T-helper 1 cell treated with Interleukin-12 subunit alpha and Interleukin-12 subunit beta and Interleukin-4 antibody, amounts not matched to agents 30 μg/mL and 1 μg/mL, for 36 hours (primary cell): ENCODE data around the gene PTPRS.

ENCODE experiments used
- H3K27ac Mint-ChIP-seq: one replicate; pipeline ENCODE4 v1.8.0; 2021; ENCODE audit warnings: mild to moderate bottlenecking, mixed read lengths
- H3K27me3 Mint-ChIP-seq: one replicate; pipeline ENCODE4 v1.8.0; 2021; ENCODE audit warnings: low read depth, mixed read lengths
- H3K36me3 Mint-ChIP-seq: one replicate; pipeline ENCODE4 v1.8.0; 2021; ENCODE audit warnings: low read depth, mixed read lengths
- H3K4me1 Mint-ChIP-seq: one replicate; pipeline ENCODE4 v1.8.0; 2021; ENCODE audit warnings: low read depth, mixed read lengths
- H3K4me3 Mint-ChIP-seq: one replicate; pipeline ENCODE4 v1.8.0; 2021; ENCODE audit warnings: mild to moderate bottlenecking, moderate library complexity, mixed read lengths
- H3K9me3 Mint-ChIP-seq: one replicate; pipeline ENCODE4 v1.8.0; 2021; ENCODE audit warnings: mixed read lengths

Gene PTPRS

DNA sequence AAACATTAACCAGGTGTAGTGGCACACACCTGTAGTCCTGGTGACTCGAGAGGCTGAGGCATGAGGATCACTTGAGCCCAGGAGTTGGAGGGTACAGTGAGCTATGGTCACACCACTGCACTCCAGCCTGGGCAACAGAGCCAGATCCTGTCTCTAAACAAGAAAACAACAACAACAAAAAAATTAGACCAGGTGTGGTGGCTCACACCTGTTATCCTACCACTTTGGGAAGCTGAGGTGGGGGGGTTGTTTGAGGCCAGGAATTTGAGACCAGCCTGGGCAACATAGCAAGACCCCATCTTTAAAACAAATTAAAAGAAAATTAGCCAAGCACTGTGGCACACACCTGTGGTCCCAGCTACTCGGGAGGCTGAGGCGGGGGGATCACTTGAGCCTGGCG is 20.8 kb upstream of the PTPRS start:
- H3K36me3 Mint-ChIP-seq, result no peaks in the 10 kb centered on the region
- H3K27me3 Mint-ChIP-seq, result no peaks in the 10 kb centered on the region

GRCh38 chr19:5360003-5360780 is 19.6 kb upstream of the PTPRS start:
- no peaks in the 10 kb centered on the region for H3K27me3 Mint-ChIP-seq
- no peak overlapping the region for H3K4me3 Mint-ChIP-seq
- no peaks in the 10 kb centered on the region for H3K36me3 Mint-ChIP-seq
- no peaks in the 10 kb centered on the region for H3K9me3 Mint-ChIP-seq
- H3K27ac Mint-ChIP-seq, result no peak overlapping the region
- no peaks in the 10 kb centered on the region for H3K4me1 Mint-ChIP-seq

More for the DNA sequence above, 20.8 kb upstream of the PTPRS start:
- Mint-ChIP-seq H3K4me3 (no peak overlapping the region), H3K27ac (no peak overlapping the region), H3K9me3 (no peaks in the 10 kb centered on the region), H3K4me1 (no peaks in the 10 kb centered on the region)

DNA sequence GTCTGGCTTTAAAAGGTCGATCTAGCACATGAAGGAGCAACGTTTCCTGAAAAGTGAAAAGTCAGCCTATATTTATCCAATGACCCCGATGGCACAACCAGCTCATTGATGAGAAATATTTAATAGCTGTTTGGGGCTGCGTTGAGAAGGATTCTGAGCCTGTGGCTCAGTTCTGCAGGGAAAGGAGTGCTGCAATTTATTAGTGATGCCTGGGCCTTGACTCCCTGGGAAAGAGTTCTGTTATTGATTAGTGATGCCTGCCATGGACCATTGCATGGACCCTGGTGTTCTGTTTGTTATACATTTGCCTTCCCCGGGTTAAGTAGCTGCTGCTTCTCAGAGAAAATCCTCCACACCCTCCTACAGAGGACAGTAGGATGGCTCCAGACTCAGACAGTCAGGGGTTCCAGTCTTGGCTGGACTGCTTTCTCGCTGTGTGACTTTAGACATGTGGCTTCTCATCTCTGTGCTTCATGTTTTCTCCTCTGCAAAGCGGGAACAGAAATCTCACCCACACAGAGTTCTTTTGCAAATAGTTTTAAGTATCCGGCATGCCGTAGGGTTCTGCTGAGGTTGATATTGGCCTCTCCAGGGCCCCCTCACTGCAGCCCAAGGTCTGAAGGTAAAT is 17.7 kb upstream of the PTPRS start:
- H3K4me3 Mint-ChIP-seq, result no peak overlapping the region
- H3K27ac Mint-ChIP-seq, result no peak overlapping the region
- H3K27me3 Mint-ChIP-seq, result no peaks in the 10 kb centered on the region
- no peaks in the 10 kb centered on the region for H3K9me3 Mint-ChIP-seq
- no peaks in the 10 kb centered on the region for H3K36me3 Mint-ChIP-seq
- H3K4me1 Mint-ChIP-seq, result no peaks in the 10 kb centered on the region

DNA sequence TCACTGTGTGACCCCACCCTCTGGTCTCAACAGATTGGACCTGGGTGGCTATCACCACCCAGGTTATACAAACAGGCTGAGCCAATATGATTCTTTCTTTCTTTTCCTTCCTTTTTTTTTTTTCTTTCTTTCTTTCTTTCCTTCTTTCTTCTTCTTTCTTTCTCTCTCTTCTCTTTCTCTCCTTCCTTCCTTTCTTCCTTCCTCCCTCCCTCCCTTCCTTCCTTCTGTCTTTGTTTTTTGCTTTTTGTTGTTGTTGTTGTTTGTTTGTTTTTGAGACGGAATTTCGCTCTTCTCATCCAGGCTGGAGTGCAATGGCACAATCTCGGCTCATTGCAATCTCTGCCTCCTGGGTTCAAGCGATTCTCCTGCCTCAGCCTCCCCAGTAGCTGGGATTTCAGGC is 17.0 kb upstream of the PTPRS start:
- H3K4me3 Mint-ChIP-seq, result no peak overlapping the region
- no peaks in the 10 kb centered on the region for H3K4me1 Mint-ChIP-seq
- no peaks in the 10 kb centered on the region for H3K27me3 Mint-ChIP-seq
- H3K9me3 Mint-ChIP-seq, result no peaks in the 10 kb centered on the region
- H3K27ac Mint-ChIP-seq, result no peak overlapping the region
- no peaks in the 10 kb centered on the region for H3K36me3 Mint-ChIP-seq

DNA sequence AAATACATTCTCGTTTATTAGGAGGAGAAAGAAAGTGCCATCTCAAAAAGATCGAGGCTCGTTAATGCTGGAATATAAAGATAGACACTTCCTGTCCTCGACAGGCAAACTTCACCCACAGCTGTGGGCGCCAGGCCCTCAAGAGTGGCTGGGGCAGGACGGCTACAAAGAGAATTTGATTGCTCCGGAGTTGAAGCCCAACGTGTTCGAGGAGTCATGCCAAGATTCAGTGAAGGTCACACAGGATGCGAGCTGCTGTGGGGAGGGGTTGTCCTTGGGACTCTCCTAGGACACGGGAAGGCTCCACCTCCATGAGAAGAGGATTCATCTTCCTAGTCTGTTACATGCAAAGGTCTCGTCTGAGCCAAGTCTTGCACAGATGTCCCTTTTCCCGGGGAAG is 16.3 kb upstream of the PTPRS start:
- Mint-ChIP-seq H3K4me3 (no peak overlapping the region), H3K4me1 (no peaks in the 10 kb centered on the region), H3K27ac (no peak overlapping the region), H3K36me3 (no peaks in the 10 kb centered on the region), H3K9me3 (no peaks in the 10 kb centered on the region), H3K27me3 (no peaks in the 10 kb centered on the region)

GRCh38 chr19:5356428-5356827 is 15.8 kb upstream of the PTPRS start:
- no peaks in the 10 kb centered on the region for H3K27me3 Mint-ChIP-seq
- no peaks in the 10 kb centered on the region for H3K4me1 Mint-ChIP-seq
- H3K9me3 Mint-ChIP-seq, result no peaks in the 10 kb centered on the region
- no peak overlapping the region for H3K27ac Mint-ChIP-seq
- no peaks in the 10 kb centered on the region for H3K36me3 Mint-ChIP-seq
- no peak overlapping the region for H3K4me3 Mint-ChIP-seq

GRCh38 chr19:5355693-5356092 is 15.1 kb upstream of the PTPRS start:
- no peaks in the 10 kb centered on the region for H3K36me3 Mint-ChIP-seq
- H3K4me3 Mint-ChIP-seq, result no peak overlapping the region
- H3K9me3 Mint-ChIP-seq, result no peaks in the 10 kb centered on the region
- H3K4me1 Mint-ChIP-seq, result no peaks in the 10 kb centered on the region
- no peaks in the 10 kb centered on the region for H3K27me3 Mint-ChIP-seq
- no peak overlapping the region for H3K27ac Mint-ChIP-seq

DNA sequence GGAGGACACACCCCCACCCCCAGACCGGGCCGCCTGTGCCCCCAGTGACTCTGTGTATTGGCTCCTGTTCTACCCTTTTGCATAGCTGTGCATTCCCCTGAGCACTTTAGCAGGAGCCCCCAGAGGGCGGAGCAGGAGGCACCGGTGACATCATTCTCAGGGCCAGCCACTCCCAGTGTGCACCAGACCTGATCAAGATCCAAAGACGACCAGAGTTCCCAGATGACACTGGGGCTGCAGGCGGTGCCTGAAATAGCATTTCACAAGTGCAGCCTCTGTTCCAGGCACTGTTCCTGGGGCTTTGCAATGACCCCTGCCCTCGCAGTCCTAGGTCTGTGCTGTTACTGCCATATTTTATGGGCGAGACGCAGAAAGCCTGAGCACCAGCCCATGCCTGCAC is 14.5 kb upstream of the PTPRS start:
- no peak overlapping the region for H3K27ac Mint-ChIP-seq
- no peak overlapping the region for H3K4me3 Mint-ChIP-seq
- H3K36me3 Mint-ChIP-seq, result no peaks in the 10 kb centered on the region
- H3K9me3 Mint-ChIP-seq, result no peaks in the 10 kb centered on the region
- no peaks in the 10 kb centered on the region for H3K4me1 Mint-ChIP-seq
- no peaks in the 10 kb centered on the region for H3K27me3 Mint-ChIP-seq

- Mint-ChIP-seq H3K9me3 (no peaks in the 10 kb centered on the region), H3K36me3 (no peaks in the 10 kb centered on the region), H3K4me1 (no peaks in the 10 kb centered on the region), H3K27ac (no peak overlapping the region), H3K4me3 (no peak overlapping the region), H3K27me3 (no peaks in the 10 kb centered on the region)
These were observed 13.8 kb upstream of the PTPRS start for GRCh38 chr19:5354403-5354802.

- no peak overlapping the region for H3K27ac Mint-ChIP-seq
- H3K9me3 Mint-ChIP-seq, result no peaks in the 10 kb centered on the region
- no peak overlapping the region for H3K4me3 Mint-ChIP-seq
- no peaks in the 10 kb centered on the region for H3K36me3 Mint-ChIP-seq
- H3K4me1 Mint-ChIP-seq, result no peaks in the 10 kb centered on the region
- H3K27me3 Mint-ChIP-seq, result peaks cover 3% of the 10 kb centered on the region
These were observed 11.7 kb upstream of the PTPRS start for GRCh38 chr19:5352229-5352763.

- H3K27ac Mint-ChIP-seq, result no peak overlapping the region
- H3K9me3 Mint-ChIP-seq, result no peaks in the 10 kb centered on the region
- peaks cover 3% of the 10 kb centered on the region for H3K27me3 Mint-ChIP-seq
- no peak overlapping the region for H3K4me3 Mint-ChIP-seq
- H3K4me1 Mint-ChIP-seq, result no peaks in the 10 kb centered on the region
- no peaks in the 10 kb centered on the region for H3K36me3 Mint-ChIP-seq
These were observed 11.2 kb upstream of the PTPRS start for GRCh38 chr19:5351731-5352228.

DNA sequence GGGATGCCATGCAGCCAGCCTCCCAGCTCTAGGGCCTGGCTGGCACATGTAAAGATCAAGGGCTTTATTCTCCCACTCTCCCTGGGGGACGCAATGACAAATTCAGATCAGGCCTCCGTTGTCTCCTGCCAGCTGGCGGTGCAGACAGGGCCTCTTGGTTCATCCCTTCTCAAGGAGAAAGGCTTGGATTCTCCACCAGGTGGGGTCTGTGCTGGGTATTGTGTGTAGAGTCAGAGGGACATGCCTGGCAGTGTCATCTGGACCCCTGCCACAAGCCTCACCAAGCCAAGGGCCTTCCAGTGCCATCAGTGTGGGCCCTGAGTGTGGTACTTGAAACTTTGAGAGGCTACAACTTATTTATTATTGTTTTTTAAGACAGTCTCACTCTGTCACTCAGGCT is 8.4 kb upstream of the PTPRS start:
- Mint-ChIP-seq H3K9me3 (no peaks in the 10 kb centered on the region), H3K27ac (no peak overlapping the region), H3K27me3 (peaks cover 9% of the 10 kb centered on the region), H3K4me3 (no peak overlapping the region), H3K4me1 (no peaks in the 10 kb centered on the region), H3K36me3 (no peaks in the 10 kb centered on the region)

GRCh38 chr19:5345895-5346386 is 5.3 kb upstream of the PTPRS start:
- Mint-ChIP-seq H3K36me3 (no peaks in the 10 kb centered on the region), H3K4me1 (no peaks in the 10 kb centered on the region), H3K27me3 (peaks cover 26% of the 10 kb centered on the region), H3K27ac (no peak overlapping the region), H3K9me3 (no peaks in the 10 kb centered on the region), H3K4me3 (no peak overlapping the region)

DNA sequence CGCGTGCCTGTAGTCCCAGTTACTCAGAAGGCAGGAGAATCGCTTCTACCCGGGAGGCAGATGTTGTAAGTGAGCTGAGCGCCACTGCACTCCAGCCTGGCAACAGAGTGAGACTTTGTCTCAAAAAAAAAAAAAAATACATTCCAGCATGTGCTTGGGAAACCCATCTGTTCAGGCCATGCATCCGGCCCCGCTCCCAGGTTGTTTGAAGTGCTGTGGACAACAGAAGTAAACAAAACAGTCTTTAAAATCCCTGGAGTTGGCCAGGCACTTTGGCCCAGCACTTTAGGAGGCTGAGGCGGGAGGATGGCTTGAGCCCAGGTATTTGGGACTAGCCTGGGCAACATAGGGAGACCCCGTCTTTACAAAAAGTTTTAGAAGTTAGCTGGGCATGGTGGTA is 3.2 kb upstream of the PTPRS start:
- H3K27me3 Mint-ChIP-seq, result peaks cover 33% of the 10 kb centered on the region

More for the DNA sequence above, 3.2 kb upstream of the PTPRS start:
- Mint-ChIP-seq H3K36me3 (peaks cover 1% of the 10 kb centered on the region), H3K27ac (no peak overlapping the region), H3K4me3 (no peak overlapping the region), H3K9me3 (no peaks in the 10 kb centered on the region), H3K4me1 (peaks cover 2% of the 10 kb centered on the region)
